ENCODE measurements around the gene PRR3. TPM values are rescaled to one million over a fixed set of nuclear protein-coding genes. Genes with fewer than 3 reads are reported as not detected.
A peak's percentile ranks its signal among the peaks of the same experiment; 100 is the strongest.

Gene PRR3
- total and polyA plus RNA-seq, 9 of the 15 experiments (the other 6 are each of a cell fraction or from before 2014, with no cell fraction given) = 23.5 to 59.6 (median 28.8) TPM

- TF ChIP-seq CHD7 (IDR thresholded peaks at IDR 0.05; ENCODE audit: low read depth, low read length) = no peak
- no peak for TF ChIP-seq BCLAF1 (IDR thresholded peaks at IDR 0.05; ENCODE audit: borderline replicate concordance in 1 of 2, control insufficient read depth in 1 of 2, low read depth in 2 of 2, low read length in 1 of 2)
- no peak for TF ChIP-seq ZNF324 (CRISPR knock-in tag; IDR thresholded peaks at IDR 0.05)
- no peak for TF ChIP-seq U2AF2 (optimal IDR thresholded peaks at IDR 0.05; ENCODE audit: low read depth, low read length)
- no peak for TF ChIP-seq TFAP4 (CRISPR knock-in tag; IDR thresholded peaks at IDR 0.05; ENCODE audit: borderline replicate concordance)
- TF ChIP-seq MAZ (CRISPR knock-in tag; conservative IDR thresholded peaks at IDR 0.05 in 1 of 2, IDR thresholded peaks at IDR 0.05 in 1 of 2) = 0 out of 4 replicates have a peak, but pooled peaks of 1 of the 2 experiments have one; percentile 15
- TF ChIP-seq POLR2G (IDR thresholded peaks at IDR 0.05; ENCODE audit: low read depth, low read length) = peak; percentile 37; the same call in 1 of the 2 replicates
- TF ChIP-seq ZNF507 (tag; conservative IDR thresholded peaks at IDR 0.05) = no peak
- TF ChIP-seq RAD21 (CRISPR knock-in tag; conservative IDR thresholded peaks at IDR 0.05 in 1 of 2, IDR thresholded peaks at IDR 0.05 in 1 of 2) = 0 out of 4 replicates have a peak, but pooled peaks of 1 of the 2 experiments have one; percentile 6
- no peak for TF ChIP-seq SRF (CRISPR knock-in tag; IDR thresholded peaks at IDR 0.05)
- no peak for TF ChIP-seq RBM22 (IDR thresholded peaks at IDR 0.05; ENCODE audit: low read depth, low read length, poor library complexity, severe bottlenecking)
These were observed 55.1 kb downstream of the PRR3 start (continued) for GRCh38 chr6:30612213-30612612.
